GM12878 (cell line): ENCODE data around the gene ERG. TPM values are rescaled to one million over a fixed set of nuclear protein-coding genes. Genes with fewer than 3 reads are reported as not detected.

ENCODE experiments used
- ATAC-seq: fragments of 200-7000 bp; cut with Tn5 transposase; 3 replicates; pipeline ENCODE4 v1.9.1; 2020; ENCODE audit warnings: mild to moderate bottlenecking, moderate library complexity
- BruUV-seq: library from RNA; stranded (reverse); fragments of 400-500 nt; replicated peaks from 2 replicates; lab custom pipeline; 2021; lab: Mats Ljungman, UMichigan
- CTCF ChIA-PET: fragments of 300-600 bp; sonication (Branson Sonifier 250); formaldehyde crosslinking; extraction: SDS; loops from one replicate; lab custom pipeline; 2021; ENCODE audit warnings: inconsistent platforms; lab: Yijun Ruan, JAX
- POLR2A ChIA-PET: fragments of 350-600 bp; formaldehyde crosslinking; extraction: SDS; loops from one replicate; lab custom pipeline; 2021; ENCODE audit warnings: inconsistent platforms; lab: Charles Lee
- RAD21 ChIA-PET: fragments of 300-600 bp; sonication (Branson Sonifier 250); formaldehyde crosslinking; loops from one replicate; lab custom pipeline; 2023; ENCODE audit warnings: antibody characterized with exemption; ENCODE audit not compliant: unreplicated experiment; lab: Charles Lee
- SMC1A ChIA-PET: fragments of 300-600 bp; sonication (Branson Sonifier 250); formaldehyde crosslinking; loops from one replicate; lab custom pipeline; 2023; ENCODE audit not compliant: unreplicated experiment, uncharacterized antibody; lab: Charles Lee
- DNase-seq: peaks from one replicate; pipeline ENCODE4 v3.0.0-alpha.2; 2011; ENCODE audit warnings: low read depth, low spot score
- FAIRE-seq: peaks from 3 replicates; lab custom pipeline; 2011; peaks lifted over from hg19 to GRCh38; lab: Jason Lieb, UNC
- H2AFZ ChIP-seq: 2 replicates; pipeline ENCODE4 v1.6.0; 2011; ENCODE audit warnings: low read depth, low read length, control low read depth; ENCODE audit not compliant: control insufficient read depth
- H3K27ac ChIP-seq: 2 replicates; pipeline ENCODE4 v1.5.1; 2011; ENCODE audit warnings: control low read depth; ENCODE audit not compliant: control insufficient read depth, insufficient read depth
- H3K27me3 ChIP-seq, 2 experiments: replicated peaks in 1 of 2; 2 replicates each; pipeline versions ENCODE4 v1.6.0 to v1.6.1; 2011; ENCODE audit warnings: low read length in 1 of 2; ENCODE audit not compliant: control insufficient read depth in 2 of 2, insufficient read depth in 2 of 2
- H3K36me3 ChIP-seq, 2 experiments: 2 replicates each; pipeline ENCODE4 v1.5.1; 2011; ENCODE audit warnings: low read length in 1 of 2; ENCODE audit not compliant: control insufficient read depth in 2 of 2, insufficient read depth in 2 of 2
- H3K4me1 ChIP-seq: 2 replicates; pipeline ENCODE4 v1.6.1; 2011; ENCODE audit warnings: mild to moderate bottlenecking, low read length, moderate library complexity, mixed read lengths; ENCODE audit not compliant: control insufficient read depth, insufficient read depth
- H3K4me2 ChIP-seq: 2 replicates; pipeline ENCODE4 v1.6.0; 2011; ENCODE audit warnings: control low read depth; ENCODE audit not compliant: control insufficient read depth, insufficient read depth
- H3K4me3 ChIP-seq: fragments of 200-600 bp; sonication (generic); 2 replicates; pipeline ENCODE4 v1.5.1; 2016
- H3K79me2 ChIP-seq: 2 replicates; pipeline ENCODE4 v1.6.0; 2011; ENCODE audit warnings: low read length; ENCODE audit not compliant: control insufficient read depth, insufficient read depth
- H3K9ac ChIP-seq: 2 replicates; pipeline ENCODE4 v1.8.0; 2011; ENCODE audit warnings: low read length, control low read depth, mixed read lengths; ENCODE audit not compliant: control insufficient read depth, insufficient read depth
- H3K9me3 ChIP-seq: replicated peaks from 3 replicates; pipeline ENCODE4 v1.5.1; 2011; ENCODE audit warnings: mild to moderate bottlenecking, low read length; ENCODE audit not compliant: control insufficient read depth, insufficient read depth
- H4K20me1 ChIP-seq: 2 replicates; pipeline ENCODE4 v1.6.0; 2011; ENCODE audit not compliant: control insufficient read depth, insufficient read depth
- BHLHE40 ChIP-seq, 2 experiments: fragments of 450-650 bp in 1 of 2; IDR thresholded peaks; 2 replicates each; pipeline ENCODE4 v1.6.1; 2011 to 2017; ENCODE audit warnings: low read depth in 2 of 2, borderline replicate concordance in 1 of 2, improper control_type of control experiment in 1 of 2, low read length in 1 of 2, mild to moderate bottlenecking in 1 of 2
- BRCA1 ChIP-seq: IDR thresholded peaks from 2 replicates; pipeline ENCODE4 v1.6.1; 2011; ENCODE audit warnings: low read depth, low read length, improper control_type of control experiment
- CREB1 ChIP-seq: IDR thresholded peaks from 2 replicates; pipeline ENCODE4 v1.6.1; 2012; ENCODE audit warnings: low read depth, mild to moderate bottlenecking, inconsistent platforms
- EED ChIP-seq: sonication (generic); IDR thresholded peaks from 2 replicates; pipeline ENCODE4 v1.6.1; 2016; ENCODE audit warnings: antibody characterized with exemption, low read depth
- ESRRA ChIP-seq: IDR thresholded peaks from 2 replicates; pipeline ENCODE4 v1.6.1; 2012; ENCODE audit warnings: mild to moderate bottlenecking, low read length, improper control_type of control experiment
- HDAC6 ChIP-seq: fragments of 200-600 bp; sonication (generic); IDR thresholded peaks from one replicate; pipeline ENCODE4 v1.8.0; 2017; ENCODE audit warnings: antibody characterized with exemption; ENCODE audit not compliant: unreplicated experiment
- JUND ChIP-seq: IDR thresholded peaks from 2 replicates; pipeline ENCODE4 v1.6.1; 2012; ENCODE audit warnings: low read depth, mild to moderate bottlenecking, low read length, improper control_type of control experiment, moderate library complexity
- MEF2A ChIP-seq: IDR thresholded peaks from 2 replicates; pipeline ENCODE4 v1.6.1; 2011; ENCODE audit warnings: low read depth, mild to moderate bottlenecking, low read length, moderate library complexity; ENCODE audit not compliant: insufficient read depth
- RUNX3 ChIP-seq: IDR thresholded peaks from 2 replicates; pipeline ENCODE4 v1.6.1; 2012; ENCODE audit warnings: low read length, inconsistent platforms
- SIX5 ChIP-seq: IDR thresholded peaks from 2 replicates; pipeline ENCODE4 v1.6.1; 2011; ENCODE audit warnings: mild to moderate bottlenecking, low read depth, low read length, moderate library complexity; ENCODE audit not compliant: severe bottlenecking
- SMARCA5 ChIP-seq: fragments of 450-650 bp; IDR thresholded peaks from 2 replicates; pipeline ENCODE4 v1.6.1; 2017; ENCODE audit warnings: mild to moderate bottlenecking
- TCF7 ChIP-seq: IDR thresholded peaks from 2 replicates; pipeline ENCODE4 v1.6.1; 2014; ENCODE audit warnings: antibody characterized with exemption, borderline replicate concordance
- ZBED1 ChIP-seq: IDR thresholded peaks from 2 replicates; pipeline ENCODE4 v1.6.1; 2016; ENCODE audit warnings: borderline replicate concordance
- WGBS: methylation state at CpG from one replicate; pipeline ENCODE4 v1.1.6; 2016; ENCODE audit warnings: low lambda C conversion rate; ENCODE audit not compliant: insufficient replicate concordance, insufficient coverage; ENCODE audit errors: missing lambda C conversion rate; 5-methylcytosine and 5-hydroxymethylcytosine counted together
- in situ Hi-C: fragments of 300-500 bp; cut with MboI; formaldehyde crosslinking; loops from 9 replicates; pipeline ENCODE4 v1.14.3; 2018; ENCODE audit warnings: mixed read lengths
- intact Hi-C: fragments of 100-400 bp; cut with micrococcal nuclease; formaldehyde crosslinking; loops from one replicate; pipeline ENCODE4 v1.14.2; 2022; ENCODE audit not compliant: unreplicated experiment
- polyA plus RNA-seq, 11 experiments: library from polyadenylated mRNA; depleted of rRNA in 4 of 11; unstranded in 6 of 11; stranded (reverse) in 5 of 11; fragments of >200 nt; fragmentation: Nextera tagmentation in 4 of 11; fragmentation: Illumina TruSeq in 1 of 11; extraction: Ambion mirVana in 4 of 11; extraction: Trizol in 1 of 11; gene quantifications; 1 replicate in 1 of 11; 2 replicates in 10 of 11; pipeline versions ENCODE4 v1.2.1 to v1.2.3, GENCODE V29; 2011 to 2016; ENCODE audit warnings: inconsistent platforms in 2 of 11, missing spikeins in 2 of 11, low read depth in 1 of 11
- total RNA-seq, 4 experiments: library from RNA; depleted of rRNA in 3 of 4; stranded (reverse); fragments of >200 nt in 3 of 4; fragmentation: Illumina TruSeq in 1 of 4; extraction: Trizol in 1 of 4; gene quantifications; 2 replicates each; pipeline versions ENCODE4 v1.2.1 to v1.2.3, GENCODE V29; 2013 to 2021
- TF ChIP-seq, protein P1 (sequence below): IDR thresholded peaks from 2 replicates; pipeline ENCODE4 v1.6.1; 2011; ENCODE audit warnings: mild to moderate bottlenecking, low read depth, low read length, moderate library complexity; ENCODE audit not compliant: insufficient replicate concordance
- TF ChIP-seq, protein P2 (sequence below): fragments of 450-650 bp; IDR thresholded peaks from 2 replicates; pipeline ENCODE4 v1.6.1; 2016; ENCODE audit warnings: mild to moderate bottlenecking
- TF ChIP-seq, protein P3 (sequence below): IDR thresholded peaks from 2 replicates; pipeline ENCODE4 v1.6.1; 2012; ENCODE audit warnings: low read length, inconsistent platforms

Gene ERG
- total and polyA plus RNA-seq, 10 of the 15 experiments (the other 5 are each of a cell fraction or from before 2014, with no cell fraction given): not detected

DNA sequence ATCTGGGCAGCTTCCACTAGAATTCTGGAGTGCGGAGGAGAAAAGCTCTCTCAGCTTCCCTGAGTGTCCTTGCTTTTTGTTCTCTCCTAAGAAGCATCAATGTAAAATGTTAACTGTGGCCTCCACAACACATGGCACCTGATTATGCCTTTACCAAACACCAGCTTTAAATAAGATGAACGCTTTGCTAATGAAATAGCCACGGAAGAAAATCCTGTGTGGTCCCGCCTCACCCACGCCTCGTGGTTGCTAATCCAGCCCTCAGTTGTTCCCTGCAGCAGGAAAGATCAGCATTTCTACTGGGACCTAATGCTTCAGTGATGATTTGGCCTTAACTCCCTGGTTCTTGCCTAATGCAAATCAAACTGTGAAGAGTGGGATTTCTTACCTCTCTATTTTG is 1.8 kb upstream of the ERG start:
- POLR2A ChIA-PET: no interaction called here

DNA sequence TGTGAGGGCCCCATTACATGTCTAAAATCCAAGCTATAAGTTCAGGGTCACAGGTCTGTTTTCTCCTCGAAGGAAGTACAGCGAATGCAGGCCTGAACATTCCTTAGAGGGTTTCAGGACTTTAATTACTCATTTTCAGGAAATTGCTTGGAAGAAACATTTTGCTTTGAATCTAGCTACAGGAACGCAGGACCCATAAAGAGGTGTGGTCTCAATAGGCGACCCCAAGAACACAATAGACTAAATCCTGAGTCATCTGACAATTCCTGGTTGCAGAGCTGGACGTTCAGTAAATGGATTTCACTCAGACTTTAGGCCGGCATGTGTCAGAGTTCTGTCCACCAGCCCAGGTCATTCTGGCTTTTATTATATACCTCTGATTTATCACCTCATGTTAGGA is 1.0 kb upstream of the ERG start:
- BruUV-seq: no TSS peak
- no peak for FAIRE-seq
- no peak overlapping the region for H3K9ac ChIP-seq
- intact Hi-C loops: no loop called here
- H3K9me3 ChIP-seq: no peaks in the 10 kb centered on the region
- CTCF ChIA-PET: no interaction called here
- H3K4me2 ChIP-seq: no peak overlapping the region
- ATAC-seq: no peak
- H3K27ac ChIP-seq: no peak overlapping the region
- no peak for DNase-seq
- no peaks in the 10 kb centered on the region for H3K4me1 ChIP-seq
- no peaks in the 10 kb centered on the region; the same call in 1 of the 2 replicates for H4K20me1 ChIP-seq
- in situ Hi-C loops: no loop called here
- WGBS: 16% methylated on average over 6 of the region's 6 CpGs
- H3K27me3 ChIP-seq: peaks cover 3 to 9% of the 10 kb centered on the region in 2 experiments
- RAD21 ChIA-PET: no interaction called here
- no peak overlapping the region for H3K4me3 ChIP-seq
- no peaks in the 10 kb centered on the region for H3K79me2 ChIP-seq
- H2AFZ ChIP-seq: no peak overlapping the region
- H3K36me3 ChIP-seq: no peaks in the 10 kb centered on the region
- POLR2A ChIA-PET: no interaction called here
- SMC1A ChIA-PET: no interaction called here
- TF ChIP-seq HDAC6: no peak
- TF ChIP-seq, protein P1, sequence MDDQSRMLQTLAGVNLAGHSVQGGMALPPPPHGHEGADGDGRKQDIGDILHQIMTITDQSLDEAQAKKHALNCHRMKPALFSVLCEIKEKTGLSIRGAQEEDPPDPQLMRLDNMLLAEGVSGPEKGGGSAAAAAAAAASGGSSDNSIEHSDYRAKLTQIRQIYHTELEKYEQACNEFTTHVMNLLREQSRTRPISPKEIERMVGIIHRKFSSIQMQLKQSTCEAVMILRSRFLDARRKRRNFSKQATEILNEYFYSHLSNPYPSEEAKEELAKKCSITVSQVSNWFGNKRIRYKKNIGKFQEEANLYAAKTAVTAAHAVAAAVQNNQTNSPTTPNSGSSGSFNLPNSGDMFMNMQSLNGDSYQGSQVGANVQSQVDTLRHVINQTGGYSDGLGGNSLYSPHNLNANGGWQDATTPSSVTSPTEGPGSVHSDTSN: no peak
- TF ChIP-seq JUND: no peak
- no peak for TF ChIP-seq SIX5
- TF ChIP-seq TCF7: no peak
- no peak for TF ChIP-seq MEF2A
- no peak for TF ChIP-seq ESRRA
- no peak for TF ChIP-seq EED
- TF ChIP-seq, protein P2, sequence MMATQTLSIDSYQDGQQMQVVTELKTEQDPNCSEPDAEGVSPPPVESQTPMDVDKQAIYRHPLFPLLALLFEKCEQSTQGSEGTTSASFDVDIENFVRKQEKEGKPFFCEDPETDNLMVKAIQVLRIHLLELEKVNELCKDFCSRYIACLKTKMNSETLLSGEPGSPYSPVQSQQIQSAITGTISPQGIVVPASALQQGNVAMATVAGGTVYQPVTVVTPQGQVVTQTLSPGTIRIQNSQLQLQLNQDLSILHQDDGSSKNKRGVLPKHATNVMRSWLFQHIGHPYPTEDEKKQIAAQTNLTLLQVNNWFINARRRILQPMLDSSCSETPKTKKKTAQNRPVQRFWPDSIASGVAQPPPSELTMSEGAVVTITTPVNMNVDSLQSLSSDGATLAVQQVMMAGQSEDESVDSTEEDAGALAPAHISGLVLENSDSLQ: no peak
- no peak for TF ChIP-seq RUNX3
- TF ChIP-seq, protein P3, sequence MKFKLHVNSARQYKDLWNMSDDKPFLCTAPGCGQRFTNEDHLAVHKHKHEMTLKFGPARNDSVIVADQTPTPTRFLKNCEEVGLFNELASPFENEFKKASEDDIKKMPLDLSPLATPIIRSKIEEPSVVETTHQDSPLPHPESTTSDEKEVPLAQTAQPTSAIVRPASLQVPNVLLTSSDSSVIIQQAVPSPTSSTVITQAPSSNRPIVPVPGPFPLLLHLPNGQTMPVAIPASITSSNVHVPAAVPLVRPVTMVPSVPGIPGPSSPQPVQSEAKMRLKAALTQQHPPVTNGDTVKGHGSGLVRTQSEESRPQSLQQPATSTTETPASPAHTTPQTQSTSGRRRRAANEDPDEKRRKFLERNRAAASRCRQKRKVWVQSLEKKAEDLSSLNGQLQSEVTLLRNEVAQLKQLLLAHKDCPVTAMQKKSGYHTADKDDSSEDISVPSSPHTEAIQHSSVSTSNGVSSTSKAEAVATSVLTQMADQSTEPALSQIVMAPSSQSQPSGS: no peak

More for the DNA sequence above, 1.8 kb upstream of the ERG start:
- Histone ChIP-seq H3K4me1 (no peaks in the 10 kb centered on the region), H3K4me2 (no peak overlapping the region), H3K36me3 (no peaks in the 10 kb centered on the region), H4K20me1 (no peaks in the 10 kb centered on the region; the same call in 1 of the 2 replicates), H3K9me3 (no peaks in the 10 kb centered on the region), H3K4me3 (no peak overlapping the region), H2AFZ (no peak overlapping the region), H3K9ac (no peak overlapping the region), H3K27ac (no peak overlapping the region)
- SMC1A ChIA-PET: interaction anchor here (0.6 kb wide), 1 partner anchor 652 kb away, joined by 3 read pairs; no protein-coding TSS in a partner anchor
- in situ Hi-C loops (loop anchor here (10.0 kb wide), 1 partner anchor 625 kb away; no protein-coding TSS in a partner anchor), intact Hi-C loops (loop anchor here (10.0 kb wide), 1 partner anchor 205 kb away; no protein-coding TSS in a partner anchor)
- ATAC-seq (no peak), DNase-seq (no peak), FAIRE-seq (no peak)
- RAD21 ChIA-PET: no interaction called here
- BruUV-seq: no TSS peak
- WGBS: 23% methylated on average over 6 of the region's 6 CpGs
- TF ChIP-seq BRCA1 (no peak), RUNX3 (no peak), ZBED1 (no peak), TCF7 (no peak), ESRRA (no peak), CREB1 (no peak), SMARCA5 (no peak), BHLHE40 (IDR thresholded peaks at IDR 0.05; ENCODE audit: borderline replicate concordance in 1 of 2, low read depth in 2 of 2, low read length in 1 of 2) (no peak)
- TF ChIP-seq, all 136 proteins: peak for 0
- Histone ChIP-seq H3K79me2 (no peaks in the 10 kb centered on the region), H3K27me3 (peaks cover 3 to 9% of the 10 kb centered on the region in 2 experiments; a peak in 3 of 4 replicates)
- CTCF ChIA-PET: no interaction called here
